GM19035 (cell line): ENCODE data around the gene UCKL1.
"Not testable (repeated sequence)": the region's sequence is repeated elsewhere in the genome, so short reads cannot be mapped to it uniquely, and the experiment has no call there.

Source experiments
- ATAC-seq: cut with Tn5 transposase; IDR thresholded peaks from one replicate; pipeline ENCODE4 v1.9.1; 2021; ENCODE audit not compliant: unreplicated experiment

The UCKL1 gene

GRCh38 chr20:63924241-63924640 lies 32.0 kb downstream of the UCKL1 start:
- no peak for ATAC-seq

- ATAC-seq = no peak
Measured at GRCh38 chr20:63923651-63924050, 32.6 kb downstream of the UCKL1 start.

DNA sequence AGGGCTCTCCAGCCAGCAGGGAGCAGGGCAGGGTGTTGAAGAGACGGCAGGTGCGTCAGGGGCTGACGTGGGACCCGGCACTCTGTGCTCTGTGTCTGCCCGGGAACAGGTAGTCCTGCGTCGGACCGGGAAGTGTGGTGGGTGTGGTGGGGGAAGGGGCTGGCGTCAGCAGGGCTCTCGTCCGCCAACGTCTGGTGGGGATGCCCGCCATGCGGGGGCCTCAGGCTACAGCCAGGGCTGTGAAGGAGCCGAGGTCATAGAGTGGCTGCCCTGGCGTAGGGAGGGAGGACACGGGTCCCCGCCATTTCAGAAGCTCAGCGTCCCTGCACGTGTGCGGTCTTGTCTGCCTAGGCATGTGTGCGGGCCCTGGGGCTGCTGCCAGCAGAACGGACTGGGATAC lies 36.0 kb downstream of the UCKL1 start:
- no peak for ATAC-seq

DNA sequence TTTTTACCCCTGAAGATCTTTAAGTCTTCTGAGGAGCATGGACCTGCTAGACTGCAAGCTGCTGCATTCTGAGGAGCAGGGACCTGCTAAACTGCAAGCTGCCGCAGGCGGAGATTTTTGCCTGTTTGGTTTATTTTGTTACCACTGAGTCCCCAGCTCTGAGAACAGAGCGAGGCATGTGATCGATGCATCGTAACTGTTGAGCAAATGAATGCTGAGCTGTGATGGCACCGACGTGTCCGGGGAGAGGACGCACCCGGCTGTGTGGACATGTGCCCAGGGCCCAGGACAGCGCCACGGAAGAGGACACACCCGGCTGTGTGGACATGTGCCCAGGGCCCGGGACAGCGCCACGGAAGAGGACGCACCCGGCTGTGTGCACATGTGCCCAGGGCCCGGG lies 37.1 kb downstream of the UCKL1 start:
- no peak for ATAC-seq

DNA sequence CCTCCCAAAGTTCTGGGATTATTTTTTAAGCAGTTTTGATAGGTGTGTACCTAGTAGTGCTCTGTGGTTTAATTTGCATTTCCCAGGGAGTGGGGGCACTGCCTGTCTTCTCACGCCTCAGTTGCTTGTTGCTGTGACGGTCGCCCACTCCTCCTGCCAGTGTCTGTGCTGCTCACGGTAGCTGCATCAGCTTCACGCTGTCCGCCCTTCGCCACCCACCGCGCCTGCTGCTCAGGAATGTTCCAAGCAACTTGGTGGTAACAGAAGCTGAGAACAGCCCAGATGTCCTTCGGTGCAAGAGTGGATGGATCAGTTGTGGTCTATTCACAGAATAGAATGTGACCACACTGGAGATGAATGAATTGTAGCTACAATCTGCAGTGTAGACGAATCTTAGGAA lies 38.4 kb downstream of the UCKL1 start:
- ATAC-seq = no peak

DNA sequence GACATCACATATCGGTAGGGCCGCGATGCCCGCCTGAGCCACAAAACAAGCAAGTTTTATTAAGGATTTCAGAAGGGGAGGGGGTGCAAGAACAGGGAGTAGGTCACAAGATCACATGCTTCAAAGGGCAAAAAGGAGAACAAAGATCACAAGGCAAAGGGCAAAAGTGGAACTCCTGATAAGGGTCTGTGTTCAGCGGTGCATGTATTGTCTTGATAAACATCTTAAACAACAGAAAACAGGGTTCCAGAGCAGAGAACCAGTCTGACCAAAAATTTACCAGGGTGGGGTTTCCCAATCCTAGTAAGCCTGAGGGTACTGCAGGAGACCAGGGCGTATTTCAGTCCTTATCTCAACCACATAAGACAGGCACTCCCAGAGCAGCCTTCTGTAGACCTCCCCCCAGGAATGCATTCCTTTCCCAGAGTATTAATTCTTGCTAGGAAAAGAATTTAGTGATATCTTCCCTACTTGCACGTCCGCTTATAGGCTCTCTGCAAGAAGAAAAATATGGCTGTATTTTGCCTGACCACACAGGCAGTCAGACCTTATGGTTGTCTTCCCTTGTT lies 39.8 kb downstream of the UCKL1 start:
- ATAC-seq = not testable (repeated sequence)

DNA sequence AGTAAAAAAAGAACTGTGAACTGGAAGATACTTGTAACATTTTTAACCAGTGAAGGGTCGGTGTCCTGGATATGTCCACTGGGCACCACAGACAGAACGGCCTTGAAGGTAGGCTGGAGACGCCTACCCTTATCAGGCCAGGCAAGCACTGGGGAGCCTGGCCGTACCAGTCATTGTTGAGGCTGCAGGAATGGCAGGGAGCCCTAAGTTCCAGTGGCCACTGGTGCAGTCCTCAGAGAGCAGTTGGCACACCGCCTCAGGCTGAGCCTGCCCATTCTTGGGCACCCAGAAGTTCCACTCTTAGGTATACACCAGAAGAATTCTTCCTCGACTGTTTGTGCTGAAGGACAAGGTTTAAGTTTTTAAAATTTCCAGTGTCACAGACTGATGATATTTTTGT lies 40.7 kb downstream of the UCKL1 start:
- ATAC-seq = no peak

GRCh38 chr20:63913768-63914167 lies 42.4 kb downstream of the UCKL1 start:
- ATAC-seq = no peak

GRCh38 chr20:63911176-63911575 lies 45.0 kb downstream of the UCKL1 start:
- no peak for ATAC-seq

DNA sequence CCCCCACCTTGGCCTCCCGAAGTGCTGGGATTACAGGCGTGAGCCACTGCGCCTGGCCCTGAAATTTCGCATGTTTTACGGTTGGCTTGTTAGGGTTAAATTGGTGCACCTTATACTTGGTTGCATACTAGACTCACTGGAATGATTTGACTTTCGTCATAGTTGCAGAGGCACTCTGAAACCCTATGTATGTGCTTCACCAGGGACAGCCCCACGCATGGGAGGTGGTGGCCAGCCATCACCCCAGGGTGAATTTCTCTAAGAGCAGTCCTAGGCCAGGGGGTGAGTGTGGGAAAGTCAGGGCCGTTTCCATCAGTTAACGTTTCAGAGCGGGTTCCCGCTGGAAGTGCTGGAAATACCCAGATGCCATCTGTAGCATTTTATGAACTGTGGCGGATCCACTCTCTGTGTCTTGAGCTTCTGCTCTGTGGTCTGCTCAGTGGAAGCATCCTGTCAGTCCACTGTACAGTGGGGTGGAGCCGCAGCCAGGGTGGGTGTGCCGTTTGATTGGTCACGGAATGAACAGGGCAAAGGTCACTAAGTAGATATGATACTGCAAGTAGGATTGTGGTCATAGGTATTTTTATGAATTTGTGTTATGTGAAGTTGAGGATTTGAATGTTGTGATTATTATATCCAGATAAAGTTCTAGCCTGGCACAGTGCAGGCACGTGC lies 48.1 kb downstream of the UCKL1 start:
- ATAC-seq = no peak

- no peak for ATAC-seq
Measured at GRCh38 chr20:63903796-63904561, 52.2 kb downstream of the UCKL1 start.

DNA sequence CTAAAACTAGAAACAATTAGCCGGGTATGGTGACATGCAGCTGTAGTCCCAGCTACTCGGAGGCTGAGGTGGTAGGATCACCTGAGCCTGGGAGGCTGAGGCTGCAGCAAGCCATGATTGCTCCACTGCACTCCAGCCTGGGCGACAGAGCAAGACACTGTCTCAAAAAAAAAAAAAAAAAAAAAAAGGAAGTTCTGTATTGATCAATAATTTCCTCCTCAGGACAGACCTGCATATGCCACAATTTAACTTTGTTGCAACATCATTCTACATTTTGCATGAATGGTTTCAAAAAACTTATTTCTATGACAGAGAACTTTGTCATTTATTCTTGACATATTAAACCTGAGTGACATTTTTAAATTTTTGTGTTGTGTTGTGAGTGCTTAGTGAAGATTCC lies 55.8 kb downstream of the UCKL1 start:
- ATAC-seq = no peak

DNA sequence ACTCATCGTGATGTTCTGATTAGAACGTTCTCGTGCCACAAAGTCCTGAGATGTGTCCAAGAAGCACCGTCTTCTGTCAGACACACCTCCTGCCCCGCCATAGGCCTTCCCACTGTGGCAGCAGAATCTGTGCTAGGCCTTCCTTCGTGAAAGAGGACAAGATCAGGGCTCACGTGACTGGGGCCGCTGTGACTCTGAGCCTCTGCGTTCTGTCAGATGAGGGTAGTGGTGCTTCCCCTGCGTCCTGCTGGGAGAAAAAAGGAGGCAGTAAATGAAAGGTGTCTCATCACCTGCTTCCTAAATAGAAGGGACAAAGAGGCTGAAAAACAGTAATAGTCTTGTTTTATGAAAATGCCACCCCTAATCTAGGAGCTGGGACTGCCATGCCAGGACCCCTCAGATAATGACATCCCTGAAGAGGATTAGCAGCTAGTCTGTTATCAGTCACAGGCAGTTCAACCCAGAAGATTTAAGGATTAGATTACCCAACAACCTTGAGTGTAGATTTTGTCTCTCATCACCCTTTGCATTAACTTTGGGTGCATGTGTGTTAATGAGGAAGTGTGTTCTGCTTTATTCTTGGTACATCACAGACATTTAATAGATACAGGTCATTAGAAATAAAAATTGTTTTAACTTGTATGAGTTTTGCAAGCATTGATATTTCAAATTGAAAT lies 57.2 kb downstream of the UCKL1 start:
- no peak for ATAC-seq

DNA sequence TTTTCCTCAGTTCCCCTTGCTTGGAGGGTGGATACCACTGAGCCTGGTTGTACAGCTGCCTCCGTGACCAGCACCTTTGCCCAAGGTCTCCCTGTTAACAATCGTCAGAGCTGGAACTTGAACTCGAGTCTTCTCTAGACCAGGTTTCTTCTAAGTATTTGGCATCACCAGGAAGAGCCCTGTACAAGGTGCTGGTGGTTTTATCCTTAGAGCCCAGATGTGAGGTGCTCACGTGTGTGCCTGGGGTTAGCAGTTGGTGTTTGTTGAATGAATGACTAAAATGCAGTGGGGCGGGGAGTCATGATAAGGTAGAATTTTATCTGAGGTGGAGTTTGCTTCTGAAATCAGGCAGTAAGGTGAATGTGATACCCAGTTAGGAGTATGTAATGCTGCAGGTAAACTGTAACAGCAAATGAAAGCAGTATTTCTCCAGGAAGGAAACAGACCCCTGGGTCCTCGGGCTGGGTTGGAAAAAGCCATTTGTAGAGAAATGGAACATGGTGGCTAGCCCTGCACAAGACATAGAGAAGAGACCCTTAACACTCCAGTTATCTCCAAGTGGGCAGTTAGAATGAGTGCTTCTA lies 58.1 kb downstream of the UCKL1 start:
- ATAC-seq = no peak

GRCh38 chr20:63896264-63897105 lies 59.7 kb downstream of the UCKL1 start:
- ATAC-seq = no peak

DNA sequence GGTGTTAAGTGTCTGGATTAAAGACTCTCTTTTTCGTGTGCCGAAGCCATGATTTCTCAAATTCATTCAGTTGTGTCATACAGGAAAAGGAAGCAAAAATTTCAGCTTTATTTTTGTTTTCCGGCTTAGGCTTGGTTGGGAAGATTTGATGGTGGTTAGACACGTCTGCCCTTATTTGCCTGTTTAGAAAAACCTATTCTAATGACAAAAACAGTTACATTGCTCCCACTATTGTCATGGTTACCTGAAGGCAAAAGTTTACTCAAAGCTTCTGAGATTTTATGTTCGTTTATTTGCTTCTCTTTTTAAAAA lies 60.3 kb downstream of the UCKL1 start:
- ATAC-seq = no peak

GRCh38 chr20:63895202-63895951 lies 60.8 kb downstream of the UCKL1 start:
- peak; percentile 23 for ATAC-seq

- ATAC-seq = peak; percentile 90
Measured at GRCh38 chr20:63894358-63895201, 61.6 kb downstream of the UCKL1 start, which contains the start of gene DNAJC5. Gene DNAJC5, plus strand, starts transcription at chr20:63895126. Its CDS starts 33,220 bp downstream, at chr20:63928346.

DNA sequence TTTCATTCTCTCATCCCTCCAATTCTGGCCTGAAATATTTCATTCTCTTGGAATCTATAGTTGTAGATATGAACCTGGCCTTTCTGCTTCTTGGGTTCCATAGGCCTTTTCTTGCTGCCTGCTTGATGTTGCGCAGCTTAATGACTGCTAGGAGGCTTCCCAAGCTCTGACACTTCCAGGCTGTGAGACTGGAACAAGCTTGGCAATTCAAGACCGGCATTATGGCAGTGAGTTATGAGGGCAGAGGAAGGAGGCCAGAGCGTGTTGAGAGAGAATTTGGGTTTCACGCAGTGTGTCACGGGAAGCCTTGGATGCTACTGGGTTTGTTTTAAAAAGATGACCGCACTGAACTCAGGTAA lies 62.2 kb downstream of the UCKL1 start:
- no peak for ATAC-seq
